LNCAP (cell line): ENCODE measurements around the gene CSRNP2.

Experiments used
- CTCF ChIP-seq: fragments of 450-650 bp; IDR thresholded peaks from 2 replicates; pipeline ENCODE4 v1.5.1; 2017; ENCODE audit warnings: mild to moderate bottlenecking

CSRNP2 gene

GRCh38 chr12:51071663-51072062 is 11.7 kb downstream of the CSRNP2 start:
- TF ChIP-seq CTCF: no peak

GRCh38 chr12:51070004-51070403 is 13.4 kb downstream of the CSRNP2 start:
- TF ChIP-seq CTCF: no peak

- TF ChIP-seq CTCF: no peak
Measured at GRCh38 chr12:51067771-51068170, 15.6 kb downstream of the CSRNP2 start.

GRCh38 chr12:51067229-51067628 is 16.2 kb downstream of the CSRNP2 start:
- no peak for TF ChIP-seq CTCF

GRCh38 chr12:51065530-51065929 is 17.9 kb downstream of the CSRNP2 start:
- no peak for TF ChIP-seq CTCF

- no peak for TF ChIP-seq CTCF
Measured at GRCh38 chr12:51062631-51063397, 20.6 kb downstream of the CSRNP2 start.

- no peak for TF ChIP-seq CTCF
Measured at GRCh38 chr12:51059086-51059485, 24.3 kb downstream of the CSRNP2 start.

GRCh38 chr12:51056242-51056641 is 27.2 kb downstream of the CSRNP2 start:
- TF ChIP-seq CTCF: no peak
